Neural crest cell (in vitro differentiated cells): ENCODE results near the gene CERS6. TPM values are rescaled to one million over a fixed set of nuclear protein-coding genes. Genes with fewer than 3 reads are reported as not detected.
A peak's percentile ranks its signal among the peaks of the same experiment; 100 is the strongest.

Experiments
- DNase-seq: peaks from one replicate; pipeline ENCODE4 v3.0.0; 2021; ENCODE audit warnings: low read depth, mixed read lengths, low spot score
- H3K27ac Mint-ChIP-seq: one replicate; pipeline ENCODE4 v1.8.0; 2021; ENCODE audit warnings: mild to moderate bottlenecking, mixed read lengths; ENCODE audit not compliant: unreplicated experiment
- H3K27me3 Mint-ChIP-seq: 2 replicates; pipeline ENCODE4 v1.8.0; 2021; ENCODE audit warnings: low read depth, mild to moderate bottlenecking, mixed read lengths
- H3K36me3 Mint-ChIP-seq: 2 replicates; pipeline ENCODE4 v1.8.0; 2021; ENCODE audit warnings: low read depth, mild to moderate bottlenecking, mixed read lengths
- H3K4me1 Mint-ChIP-seq: 2 replicates; pipeline ENCODE4 v1.8.0; 2021; ENCODE audit warnings: mixed read lengths
- H3K4me3 Mint-ChIP-seq: one replicate; pipeline ENCODE4 v1.8.0; 2021; ENCODE audit warnings: mild to moderate bottlenecking, mixed read lengths
- H3K9me3 Mint-ChIP-seq: 2 replicates; pipeline ENCODE4 v1.8.0; 2021; ENCODE audit warnings: mixed read lengths
- total RNA-seq: library from RNA; stranded (reverse); gene quantifications from 2 replicates; pipeline ENCODE4 v1.2.1, GENCODE V29; 2021
- TF ChIP-seq, protein P1 (sequence below): fragments of 200-600 bp; sonication (generic); conservative IDR thresholded peaks from 2 replicates; pipeline ENCODE4 v1.5.0; 2021; ENCODE audit warnings: antibody characterized with exemption, mild to moderate bottlenecking

CERS6 gene
- total RNA-seq, 1 donor from 2014 or later: 27.4 TPM

GRCh38 chr2:168480356-168480755 lies 24.3 kb downstream of the CERS6 start:
- Mint-ChIP-seq H3K36me3 (no peaks in the 10 kb centered on the region), H3K4me1 (peaks cover 19% of the 10 kb centered on the region), H3K4me3 (no peak overlapping the region), H3K27ac (no peak overlapping the region), H3K27me3 (no peaks in the 10 kb centered on the region), H3K9me3 (peaks cover 1% of the 10 kb centered on the region)
- TF ChIP-seq, protein P1, sequence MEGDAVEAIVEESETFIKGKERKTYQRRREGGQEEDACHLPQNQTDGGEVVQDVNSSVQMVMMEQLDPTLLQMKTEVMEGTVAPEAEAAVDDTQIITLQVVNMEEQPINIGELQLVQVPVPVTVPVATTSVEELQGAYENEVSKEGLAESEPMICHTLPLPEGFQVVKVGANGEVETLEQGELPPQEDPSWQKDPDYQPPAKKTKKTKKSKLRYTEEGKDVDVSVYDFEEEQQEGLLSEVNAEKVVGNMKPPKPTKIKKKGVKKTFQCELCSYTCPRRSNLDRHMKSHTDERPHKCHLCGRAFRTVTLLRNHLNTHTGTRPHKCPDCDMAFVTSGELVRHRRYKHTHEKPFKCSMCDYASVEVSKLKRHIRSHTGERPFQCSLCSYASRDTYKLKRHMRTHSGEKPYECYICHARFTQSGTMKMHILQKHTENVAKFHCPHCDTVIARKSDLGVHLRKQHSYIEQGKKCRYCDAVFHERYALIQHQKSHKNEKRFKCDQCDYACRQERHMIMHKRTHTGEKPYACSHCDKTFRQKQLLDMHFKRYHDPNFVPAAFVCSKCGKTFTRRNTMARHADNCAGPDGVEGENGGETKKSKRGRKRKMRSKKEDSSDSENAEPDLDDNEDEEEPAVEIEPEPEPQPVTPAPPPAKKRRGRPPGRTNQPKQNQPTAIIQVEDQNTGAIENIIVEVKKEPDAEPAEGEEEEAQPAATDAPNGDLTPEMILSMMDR: no peak
- no peak for DNase-seq

GRCh38 chr2:168480825-168481585 lies 24.9 kb downstream of the CERS6 start:
- Mint-ChIP-seq H3K4me3 (no peak overlapping the region), H3K36me3 (no peaks in the 10 kb centered on the region), H3K27me3 (no peaks in the 10 kb centered on the region), H3K9me3 (peaks cover 3% of the 10 kb centered on the region), H3K4me1 (peaks cover 19% of the 10 kb centered on the region), H3K27ac (no peak overlapping the region)
- TF ChIP-seq, protein P1: no peak
- DNase-seq: no peak

DNA sequence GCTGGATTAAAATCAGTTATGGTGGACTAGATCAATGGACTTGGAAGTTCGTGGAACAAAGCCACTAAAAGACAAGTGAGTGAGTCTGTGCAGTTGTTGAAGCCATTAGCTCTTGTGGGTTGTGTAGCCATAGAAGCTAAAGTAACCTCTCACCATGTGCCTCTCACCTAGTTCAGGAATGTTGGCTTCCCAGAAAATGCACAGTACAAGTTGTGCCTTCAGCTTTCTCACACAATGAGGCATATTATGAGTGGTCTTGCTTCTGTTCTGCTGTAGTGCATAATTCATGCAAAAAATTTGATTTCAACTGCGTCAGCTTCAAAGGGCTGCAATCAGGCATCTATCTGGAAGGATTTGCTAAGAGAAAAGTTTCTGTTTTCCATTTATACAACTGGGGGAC lies 26.2 kb downstream of the CERS6 start:
- Mint-ChIP-seq H3K27ac (peak overlapping the region; percentile 84), H3K9me3 (peaks cover 3% of the 10 kb centered on the region), H3K36me3 (no peaks in the 10 kb centered on the region), H3K27me3 (no peaks in the 10 kb centered on the region), H3K4me1 (peaks cover 12% of the 10 kb centered on the region), H3K4me3 (no peak overlapping the region)
- TF ChIP-seq, protein P1: no peak
- DNase-seq: no peak

DNA sequence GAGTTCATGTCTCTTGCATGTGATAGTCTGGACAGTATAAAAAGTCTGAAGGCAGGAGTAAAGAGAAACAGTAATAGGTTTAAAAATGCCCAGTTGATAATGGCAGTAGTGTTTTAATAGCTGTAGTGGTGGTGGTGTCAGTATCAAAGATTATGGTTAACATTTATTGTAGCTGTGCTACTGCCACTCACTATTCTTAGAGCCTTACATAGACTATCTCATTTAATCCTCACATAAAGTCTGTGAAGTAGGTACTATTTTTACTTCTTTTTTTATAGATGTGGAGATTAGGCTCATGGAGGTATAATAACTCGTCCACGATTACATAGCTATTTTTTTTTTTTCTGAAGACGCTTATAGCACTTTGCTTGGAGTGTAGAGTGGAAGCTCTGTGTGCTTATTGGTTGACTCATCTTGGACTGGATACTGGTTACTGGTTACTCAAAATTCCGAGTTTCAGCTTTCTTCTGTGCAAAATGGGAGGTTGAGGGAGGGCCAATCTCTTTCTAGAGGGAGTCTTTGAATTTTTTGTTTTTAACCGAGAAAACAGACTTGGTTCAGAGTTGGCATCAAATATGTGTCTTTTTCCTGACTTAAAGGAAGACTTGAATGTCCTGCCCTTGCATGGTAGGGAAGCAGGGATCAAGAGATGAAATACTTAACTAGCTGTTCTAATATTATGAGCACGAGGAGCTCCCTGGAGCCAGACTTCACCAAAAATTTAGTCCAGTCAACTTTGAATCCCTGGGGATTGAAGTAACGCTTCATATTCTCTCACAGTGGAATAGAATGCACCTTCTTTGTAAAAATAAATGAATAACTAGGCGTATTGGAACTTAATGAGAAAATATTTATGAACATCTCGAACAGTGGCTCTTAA lies 27.1 kb downstream of the CERS6 start:
- no peaks in the 10 kb centered on the region for H3K27me3 Mint-ChIP-seq
- H3K4me3 Mint-ChIP-seq: no peak overlapping the region
- H3K27ac Mint-ChIP-seq: peak overlapping the region; percentile 50
- H3K36me3 Mint-ChIP-seq: no peaks in the 10 kb centered on the region
- no peak for DNase-seq
- TF ChIP-seq, protein P1: no peak
- peaks cover 3% of the 10 kb centered on the region for H3K9me3 Mint-ChIP-seq
- H3K4me1 Mint-ChIP-seq: peaks cover 12% of the 10 kb centered on the region

- TF ChIP-seq, protein P1: no peak
- Mint-ChIP-seq H3K9me3 (peaks cover 3% of the 10 kb centered on the region), H3K4me3 (no peak overlapping the region), H3K4me1 (peaks cover 26% of the 10 kb centered on the region), H3K36me3 (no peaks in the 10 kb centered on the region), H3K27ac (no peak overlapping the region), H3K27me3 (no peaks in the 10 kb centered on the region)
- no peak for DNase-seq
Measured at GRCh38 chr2:168486477-168486876, 30.4 kb downstream of the CERS6 start.
